ENCODE results near the gene OR1J1. TPM values are rescaled to one million over a fixed set of nuclear protein-coding genes. Genes with fewer than 3 reads are reported as not detected.

OR1J1 gene
- total RNA-seq (2022; extraction: Qiagen RNA extraction; ENCODE audit: low read depth), result not detected in 5 replicates

GRCh38 chr9:122477826-122478225 is at the start of gene OR1J1:
TSS of gene OR1J1 (minus strand) at chr9:122477926. CDS start at chr9:122477926, 0 bp downstream.

GRCh38 chr9:122527193-122527592 is 49.5 kb upstream of the OR1J1 start, which contains the start of gene OR1N1:
TSS of gene OR1N1 (minus strand) at chr9:122527293. CDS start at chr9:122527293, 0 bp downstream.

GRCh38 chr9:122518841-122519240 is 41.1 kb upstream of the OR1J1 start, which contains the start of gene OR1J4:
TSS of gene OR1J4 (plus strand) at chr9:122519141. CDS start at chr9:122519141, 0 bp downstream.

GRCh38 chr9:122510502-122510901 is 32.8 kb upstream of the OR1J1 start, which contains the start of gene OR1J2:
TSS of gene OR1J2 (plus strand) at chr9:122510802. CDS start at chr9:122510802, 0 bp downstream.

Other genes starting within 250 kb of the OR1J1 start
- 0.22 to 0.45 TPM (median 0.27 TPM) in 5 replicates for gene LHX6, start 249.0 kb downstream of the OR1J1 start, total RNA-seq (2022; extraction: Qiagen RNA extraction; ENCODE audit: low read depth)
- 13.8 to 23.7 TPM (median 21.4 TPM) in 5 replicates for gene RBM18, start 213.1 kb downstream of the OR1J1 start, total RNA-seq (2022; extraction: Qiagen RNA extraction; ENCODE audit: low read depth)
- gene MRRF, start 213.0 kb downstream of the OR1J1 start, total RNA-seq (2022; extraction: Qiagen RNA extraction; ENCODE audit: low read depth), result 66.9 to 76.9 TPM (median 71.2 TPM) in 5 replicates
- gene PTGS1, start 106.9 kb downstream of the OR1J1 start, total RNA-seq (2022; extraction: Qiagen RNA extraction; ENCODE audit: low read depth), result 0.82 to 1.5 TPM (median 1.2 TPM) in 5 replicates
- 0.06 to 0.15 TPM in 2 of 5 replicates, not detected in the others for gene OR1J2, start 32.9 kb upstream of the OR1J1 start, total RNA-seq (2022; extraction: Qiagen RNA extraction; ENCODE audit: low read depth)
- 0.13 to 0.24 TPM in 2 of 5 replicates, not detected in the others for gene OR1J4, start 41.2 kb upstream of the OR1J1 start, total RNA-seq (2022; extraction: Qiagen RNA extraction; ENCODE audit: low read depth)
- gene OR1N1, start 49.4 kb upstream of the OR1J1 start, total RNA-seq (2022; extraction: Qiagen RNA extraction; ENCODE audit: low read depth), result not detected in 5 replicates
- not detected in 5 replicates for gene OR1N2, start 75.2 kb upstream of the OR1J1 start, total RNA-seq (2022; extraction: Qiagen RNA extraction; ENCODE audit: low read depth)
- not detected in 5 replicates for gene OR1L8, start 105.5 kb upstream of the OR1J1 start, total RNA-seq (2022; extraction: Qiagen RNA extraction; ENCODE audit: low read depth)
- 0.06 TPM in 1 of 5 replicates, not detected in the others for gene OR1Q1, start 136.8 kb upstream of the OR1J1 start, total RNA-seq (2022; extraction: Qiagen RNA extraction; ENCODE audit: low read depth)
- not detected in 5 replicates for gene OR1B1, start 179.7 kb upstream of the OR1J1 start, total RNA-seq (2022; extraction: Qiagen RNA extraction; ENCODE audit: low read depth)
- gene OR1L1, start 183.8 kb upstream of the OR1J1 start, total RNA-seq (2022; extraction: Qiagen RNA extraction; ENCODE audit: low read depth), result not detected in 5 replicates
- not detected in 5 replicates for gene OR1L3, start 197.2 kb upstream of the OR1J1 start, total RNA-seq (2022; extraction: Qiagen RNA extraction; ENCODE audit: low read depth)
- not detected in 5 replicates for gene OR1L4, start 246.1 kb upstream of the OR1J1 start, total RNA-seq (2022; extraction: Qiagen RNA extraction; ENCODE audit: low read depth)